ENCODE measurements around the gene ITGB2. TPM values are rescaled to one million over a fixed set of nuclear protein-coding genes. Genes with fewer than 3 reads are reported as not detected.

Gene ITGB2
- polyA plus RNA-seq, 4 donors, result 7.3 to 18.8 (median 13.6) TPM

DNA sequence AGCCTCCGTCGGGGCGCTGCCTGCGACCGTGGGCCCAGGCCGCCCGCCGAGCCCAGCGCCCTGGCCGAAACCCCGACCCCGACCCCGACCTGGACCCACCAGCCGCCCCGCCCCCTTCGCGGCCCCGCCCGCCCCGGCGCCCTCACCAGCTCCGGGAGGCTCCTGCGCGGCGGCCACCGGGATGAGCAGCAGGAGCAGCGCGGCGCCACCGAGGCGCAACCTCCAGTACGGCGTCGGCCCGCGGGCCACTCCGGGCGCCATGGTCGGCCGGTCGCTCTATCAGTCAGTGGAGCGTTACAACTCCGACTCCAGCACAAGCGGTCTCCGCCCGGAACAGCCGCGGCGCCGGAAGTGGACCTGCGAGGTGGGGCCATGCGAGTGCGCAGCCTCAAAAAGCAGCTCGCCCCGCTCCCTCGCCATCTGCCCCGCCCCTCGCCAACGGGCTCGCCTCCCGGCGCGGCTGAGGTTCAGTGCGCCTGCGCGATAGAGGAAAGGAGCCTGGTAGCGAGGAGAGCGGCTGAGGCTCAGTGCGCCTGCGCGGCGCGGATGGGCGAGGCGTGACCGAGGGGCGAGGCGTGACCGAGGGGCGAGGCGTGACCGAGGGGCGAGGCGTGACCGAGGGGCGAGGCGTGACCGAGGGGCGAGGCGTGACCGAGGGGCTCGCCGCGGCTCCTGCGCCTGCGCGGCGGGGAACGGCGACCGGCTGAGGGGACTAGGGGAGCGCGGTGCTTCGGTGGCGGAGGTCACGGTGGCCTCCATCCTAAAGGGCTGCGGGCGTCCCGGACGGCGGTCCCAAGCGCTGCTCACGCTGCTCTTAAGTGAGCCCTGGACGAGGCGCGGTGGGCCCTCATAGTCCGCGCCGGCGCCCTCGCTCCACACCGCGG lies 47.1 kb downstream of the ITGB2 start, which contains the start of gene PTTG1IP:
Gene PTTG1IP, minus strand, starts transcription at position 335 of the 884 bp plus-strand sequence. Its CDS starts 74 bp downstream, at position 261.
- DNase-seq (ENCODE audit: low read depth in 4 of 4, low spot score in 3 of 4), result peak; percentile 93 to 98 (median 96)

DNA sequence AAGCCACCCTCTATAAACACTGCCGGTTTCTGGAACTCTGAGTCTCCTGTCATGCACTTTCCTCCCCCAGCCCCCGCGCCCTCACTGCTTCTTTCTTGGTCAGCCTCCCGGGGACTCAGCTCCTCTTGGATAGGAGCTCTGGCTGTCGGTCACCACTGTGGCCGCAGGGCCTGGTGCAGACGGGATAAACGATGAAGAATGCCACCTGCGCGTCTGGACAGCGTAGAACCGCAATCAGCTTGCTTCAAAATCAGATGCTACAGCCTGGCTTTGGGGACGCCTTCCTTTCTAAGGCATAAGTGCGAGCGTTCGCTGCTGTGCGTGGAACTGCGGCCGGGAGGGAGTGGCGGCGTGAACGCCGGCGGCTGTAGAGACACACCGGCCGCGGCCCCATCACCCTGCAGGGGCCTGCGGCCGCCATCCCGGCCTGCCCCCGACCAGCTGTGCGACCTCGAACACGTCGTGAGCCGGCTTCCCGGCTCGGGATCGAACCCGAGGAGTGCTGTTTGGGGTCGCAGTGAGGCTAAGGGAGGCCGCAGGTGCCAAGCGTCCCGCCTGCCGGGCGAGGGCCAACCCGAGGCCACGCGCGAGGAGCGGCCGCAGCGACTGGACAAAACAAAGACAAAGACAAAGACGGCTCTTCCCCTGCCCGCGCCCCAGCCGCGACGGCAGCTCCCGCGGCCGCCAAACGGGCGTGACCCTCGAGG lies 47.9 kb downstream of the ITGB2 start:
- DNase-seq (ENCODE audit: low read depth in 4 of 4, low spot score in 3 of 4), result no peak

DNA sequence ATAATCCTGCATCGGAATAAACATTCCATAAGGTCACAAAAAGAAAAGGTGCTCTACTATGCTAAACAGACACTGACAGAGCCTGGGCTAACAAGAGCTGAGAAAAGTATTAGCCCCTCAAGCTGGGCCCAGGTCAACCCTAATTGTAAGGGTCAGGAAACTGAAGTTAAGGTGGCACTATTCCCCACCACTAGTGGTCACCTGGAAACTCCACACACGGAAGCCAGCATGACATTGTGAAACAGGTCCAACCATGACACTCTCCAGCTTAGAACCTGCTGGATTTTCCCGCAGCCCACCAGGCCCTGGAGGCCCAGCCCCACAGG lies 48.4 kb downstream of the ITGB2 start:
- DNase-seq (ENCODE audit: low read depth in 4 of 4, low spot score in 3 of 4), result no peak

DNA sequence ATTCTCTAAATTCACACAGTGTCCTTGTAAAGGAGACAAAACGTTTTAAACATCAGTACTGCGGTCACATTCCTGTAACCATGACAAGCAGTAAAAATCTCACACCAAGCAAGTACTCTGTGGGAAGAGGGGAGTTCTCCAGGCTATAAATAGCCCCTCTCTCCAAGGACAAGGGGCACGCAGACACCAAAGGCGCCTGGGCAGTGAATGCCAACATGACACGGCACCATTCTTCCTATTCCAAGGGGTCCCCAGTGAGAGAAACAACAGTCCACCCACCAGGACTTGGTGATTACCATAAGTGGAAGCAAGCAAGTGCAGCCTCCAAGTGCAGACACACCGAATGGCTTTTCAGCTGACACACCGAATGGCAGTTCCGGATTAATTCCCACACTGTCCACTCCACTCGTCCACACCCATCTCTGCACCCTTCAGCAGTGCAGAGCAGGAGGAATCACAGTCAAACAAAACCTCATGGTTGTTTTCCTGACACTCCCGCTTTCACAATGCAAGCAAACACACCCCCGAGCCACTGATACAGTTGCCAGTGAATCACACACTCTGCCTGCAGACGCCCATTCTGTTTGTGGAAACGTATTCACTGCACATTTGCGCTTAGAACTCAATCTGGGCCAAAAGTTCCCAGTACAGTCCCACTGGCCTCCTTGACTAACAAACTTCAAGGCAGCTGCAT lies 49.0 kb downstream of the ITGB2 start:
- no peak for DNase-seq (ENCODE audit: low read depth in 4 of 4, low spot score in 3 of 4)

DNA sequence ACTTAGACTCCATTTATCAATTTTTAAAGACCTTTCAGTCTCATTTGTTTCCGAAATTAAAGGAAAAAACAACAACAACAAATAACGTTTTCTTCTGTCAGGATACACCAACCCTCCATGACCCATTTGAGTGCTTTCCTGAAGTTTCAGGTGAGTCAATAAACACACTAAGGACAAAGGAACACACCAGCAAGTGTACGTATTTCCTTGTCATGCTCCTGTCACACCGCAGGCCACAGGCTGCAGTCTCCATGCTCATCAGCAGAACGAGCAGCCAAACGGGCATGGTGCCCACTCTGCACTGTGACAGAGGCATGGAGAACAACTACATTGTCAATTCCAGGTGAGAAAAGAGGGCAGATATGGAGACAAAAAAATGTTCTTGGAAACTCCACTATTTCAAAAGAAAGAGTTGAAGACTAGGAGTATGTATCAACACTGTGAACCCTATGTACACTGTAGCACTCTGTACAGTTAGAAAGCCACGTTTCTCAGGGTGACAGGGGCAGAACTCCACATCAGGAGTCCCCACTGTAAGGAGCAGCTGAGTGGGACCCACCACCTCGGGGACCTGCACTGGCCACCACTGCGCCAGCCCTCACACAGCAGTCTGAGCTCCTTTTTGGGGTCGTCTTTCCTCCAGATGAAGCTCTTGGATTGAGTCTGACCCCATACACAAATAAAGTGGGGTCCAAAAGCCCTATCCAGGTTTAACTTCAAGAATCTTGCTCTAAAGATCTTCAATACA lies 49.8 kb downstream of the ITGB2 start:
- no peak for DNase-seq (ENCODE audit: low read depth in 4 of 4, low spot score in 3 of 4)

DNA sequence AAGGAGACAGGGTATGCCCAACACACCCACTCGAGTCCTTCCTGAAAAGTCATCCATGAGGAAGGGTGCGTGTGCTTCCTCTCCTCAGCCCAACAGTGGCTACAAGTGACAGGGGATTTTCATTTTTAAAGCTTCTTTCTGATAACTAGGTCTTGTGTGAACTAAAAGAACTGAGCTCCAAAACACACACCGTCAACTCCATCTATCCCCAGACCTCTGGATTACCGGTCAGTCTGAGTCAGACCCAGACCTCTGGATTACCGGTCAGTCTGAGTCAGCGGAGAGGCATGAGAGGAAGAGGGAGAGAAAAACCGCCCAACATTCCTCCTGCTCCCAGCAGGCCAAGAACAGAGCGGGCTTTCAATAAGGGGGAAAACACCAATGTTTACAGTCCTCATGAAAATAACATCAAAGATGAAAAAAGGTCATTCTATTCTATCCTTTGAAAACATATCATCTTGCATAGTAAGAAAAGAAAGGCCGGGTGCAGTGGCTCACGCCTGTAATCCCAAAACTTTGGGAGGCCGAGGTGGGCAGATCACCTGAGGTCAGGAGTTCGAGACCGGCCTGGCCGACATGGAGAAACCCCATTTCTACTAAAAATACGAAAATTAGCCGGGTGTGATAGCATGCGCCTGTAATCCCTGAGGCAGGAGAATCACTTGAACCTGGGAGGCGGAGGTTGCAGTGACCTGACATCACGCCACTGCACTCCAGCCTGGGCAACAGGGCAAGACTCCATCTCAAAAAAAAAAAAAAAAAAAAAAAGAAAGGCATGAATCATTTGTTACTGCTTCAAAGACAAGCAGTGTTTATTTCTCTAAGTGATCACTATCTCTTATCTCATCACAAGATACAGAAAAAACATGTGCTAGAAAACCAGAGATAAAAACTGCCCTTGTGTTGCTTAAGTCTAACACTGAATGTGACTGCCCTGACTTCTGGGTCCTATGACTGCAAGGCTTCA lies 50.6 kb downstream of the ITGB2 start:
- DNase-seq (ENCODE audit: low read depth in 4 of 4, low spot score in 3 of 4), result no peak

DNA sequence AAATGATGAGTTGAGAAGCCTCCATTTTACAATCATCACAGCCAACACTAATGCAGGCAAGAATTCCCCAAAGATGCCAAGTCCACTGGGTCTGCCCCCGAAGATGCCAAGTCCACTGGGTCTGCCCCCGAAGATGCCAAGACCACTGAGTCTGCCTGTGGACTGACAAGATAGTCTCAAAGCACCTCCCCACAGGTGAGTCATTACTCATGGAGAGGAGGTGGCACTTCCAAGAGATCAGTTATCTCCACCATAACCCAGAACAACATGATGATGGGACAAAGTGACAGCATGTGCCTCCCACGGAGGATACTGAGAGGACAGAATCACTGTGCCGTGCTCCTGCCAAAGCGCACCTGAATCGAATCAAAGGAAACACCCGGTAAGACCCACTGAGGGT lies 52.0 kb downstream of the ITGB2 start:
- DNase-seq (ENCODE audit: low read depth in 4 of 4, low spot score in 3 of 4), result no peak

DNA sequence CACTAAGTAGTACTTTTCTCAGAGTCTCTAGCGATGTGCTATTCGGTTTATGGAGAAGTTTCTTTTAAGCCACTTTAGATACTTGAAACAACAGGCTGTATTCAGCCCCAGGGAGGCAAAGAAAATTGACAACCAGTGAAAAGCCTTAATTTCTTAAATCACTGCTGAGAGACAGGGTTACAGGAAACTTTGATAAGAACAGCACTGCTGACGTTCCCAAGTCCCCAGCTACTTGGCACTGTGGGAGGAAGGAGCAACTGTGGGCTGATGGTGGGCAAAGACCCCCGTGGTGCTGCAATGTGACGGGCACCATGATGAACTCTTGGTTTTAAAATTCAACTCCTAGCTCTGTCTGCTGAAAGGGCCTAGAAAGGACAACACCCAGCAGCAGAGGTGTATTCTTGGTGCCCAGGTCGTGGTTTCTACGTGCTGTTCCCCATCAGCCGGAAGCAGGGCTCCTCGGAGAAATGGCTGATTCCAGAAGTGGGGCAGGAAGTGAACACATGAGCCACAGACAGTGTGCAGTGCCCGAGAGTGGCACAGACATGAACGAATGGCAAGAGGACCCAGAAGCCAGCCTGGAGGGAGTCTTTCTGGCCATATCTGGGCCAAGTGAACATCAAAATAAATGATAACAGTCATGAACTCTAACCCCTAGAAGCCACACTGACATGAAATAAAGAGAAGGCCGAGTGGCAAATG lies 52.5 kb downstream of the ITGB2 start:
- DNase-seq (ENCODE audit: low read depth in 4 of 4, low spot score in 3 of 4), result no peak

DNA sequence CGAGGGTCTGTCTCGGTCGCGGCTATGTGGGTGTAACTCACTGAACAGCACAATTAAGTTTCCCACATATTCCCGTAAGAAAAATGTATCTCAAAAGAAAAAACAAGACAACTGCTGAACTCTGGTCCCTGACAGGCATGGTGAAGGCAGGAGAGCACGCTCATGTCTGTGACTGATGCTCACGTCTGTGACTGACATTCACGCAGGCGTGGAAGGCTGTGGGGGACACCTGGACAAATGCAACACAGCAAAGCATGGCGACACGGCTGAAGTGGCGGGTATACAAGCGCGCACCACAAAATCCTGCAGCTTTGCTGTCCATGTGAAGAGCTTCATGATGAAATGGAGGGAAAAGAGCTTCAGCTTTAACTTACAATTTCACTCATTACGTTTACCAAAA lies 53.2 kb downstream of the ITGB2 start:
- no peak for DNase-seq (ENCODE audit: low read depth in 4 of 4, low spot score in 3 of 4)

DNA sequence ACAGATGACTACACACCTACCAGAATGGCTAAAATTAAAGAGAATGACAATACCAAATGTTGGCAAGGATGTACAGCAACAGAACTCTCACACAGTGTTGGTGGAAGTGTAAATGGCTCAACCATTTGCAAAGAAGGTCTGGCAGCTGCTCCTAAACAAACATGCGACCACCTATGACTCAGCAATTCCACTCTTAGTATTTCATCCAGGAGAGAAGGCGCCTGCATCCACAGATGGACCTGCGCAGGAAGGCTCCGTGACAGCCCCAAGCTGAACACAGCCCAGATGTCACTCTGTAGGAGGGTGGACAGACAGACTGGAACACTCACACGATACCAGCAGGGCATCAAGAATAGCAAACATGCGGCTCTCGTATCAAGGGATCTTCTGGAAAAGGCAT lies 53.9 kb downstream of the ITGB2 start:
- no peak for DNase-seq (ENCODE audit: low read depth in 4 of 4, low spot score in 3 of 4)

DNA sequence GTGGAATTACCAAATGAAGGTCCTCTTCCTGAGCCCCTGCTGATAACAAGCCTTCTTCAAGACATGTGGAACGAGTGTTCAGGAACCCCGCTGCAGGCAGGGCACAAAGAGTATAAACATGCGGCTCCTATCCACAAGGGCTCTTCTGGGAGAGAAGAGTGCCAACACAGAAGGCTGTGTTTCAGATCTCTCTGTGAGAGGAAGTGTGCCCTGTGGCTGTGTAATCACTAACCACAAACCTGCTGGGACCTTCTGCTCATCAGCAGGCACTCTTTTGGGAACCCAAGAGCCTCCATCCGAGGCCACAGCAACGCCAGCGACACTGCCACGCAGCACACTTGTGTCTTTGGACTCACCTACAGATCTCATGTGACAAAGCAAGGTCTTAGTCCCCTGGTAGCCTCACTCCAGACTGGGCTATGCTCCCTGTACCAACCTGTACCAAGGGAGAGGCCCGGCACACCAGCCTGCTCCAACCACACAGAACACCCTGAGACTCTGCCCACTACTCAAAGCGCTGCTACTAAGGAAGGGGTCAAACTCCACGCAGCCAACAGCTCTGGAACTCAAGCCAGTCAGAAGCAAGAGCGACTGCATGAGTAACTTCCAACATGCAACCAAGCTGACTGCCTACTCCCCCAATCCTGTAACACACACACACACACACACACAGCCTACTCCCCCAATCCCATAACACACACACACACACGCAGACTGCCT lies 55.0 kb downstream of the ITGB2 start:
- DNase-seq (ENCODE audit: low read depth in 4 of 4, low spot score in 3 of 4), result no peak

DNA sequence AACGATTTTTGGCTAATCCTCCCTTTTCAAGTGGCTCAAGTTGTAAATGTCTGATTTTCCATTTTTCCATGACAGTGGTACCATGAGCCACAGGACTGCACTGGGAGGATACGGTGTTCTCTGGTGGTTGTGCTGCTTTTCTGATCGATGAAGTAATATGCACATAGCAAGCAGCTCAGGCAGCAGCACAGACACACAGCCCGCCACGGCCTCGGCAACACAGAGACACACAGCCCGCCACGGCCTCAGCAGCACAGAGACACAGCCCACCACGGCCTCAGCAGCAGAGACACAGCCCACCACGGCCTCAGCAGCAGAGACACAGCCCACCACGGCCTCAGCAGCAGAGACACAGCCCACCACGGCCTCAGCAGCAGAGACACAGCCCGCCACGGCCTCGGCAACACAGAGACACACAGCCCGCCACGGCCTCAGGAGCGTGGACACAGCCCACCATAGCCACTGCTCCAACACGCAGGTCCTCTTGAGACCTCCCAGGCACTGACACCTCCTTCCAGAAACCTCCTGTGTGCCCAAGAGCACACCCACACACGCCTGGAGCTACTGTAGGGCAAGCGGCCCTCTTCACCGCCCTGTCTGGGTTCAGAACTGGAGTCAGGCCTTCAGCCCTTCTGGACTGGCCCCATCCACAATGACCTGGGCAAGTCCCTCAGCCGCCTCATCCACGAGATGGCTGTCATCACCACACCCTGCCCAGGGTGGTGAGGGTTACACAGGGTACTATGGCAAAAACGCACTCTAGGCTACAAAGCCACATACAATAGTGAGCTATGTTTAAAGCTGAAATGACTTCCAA lies 57.6 kb downstream of the ITGB2 start:
- no peak for DNase-seq (ENCODE audit: low read depth in 4 of 4, low spot score in 3 of 4)

DNA sequence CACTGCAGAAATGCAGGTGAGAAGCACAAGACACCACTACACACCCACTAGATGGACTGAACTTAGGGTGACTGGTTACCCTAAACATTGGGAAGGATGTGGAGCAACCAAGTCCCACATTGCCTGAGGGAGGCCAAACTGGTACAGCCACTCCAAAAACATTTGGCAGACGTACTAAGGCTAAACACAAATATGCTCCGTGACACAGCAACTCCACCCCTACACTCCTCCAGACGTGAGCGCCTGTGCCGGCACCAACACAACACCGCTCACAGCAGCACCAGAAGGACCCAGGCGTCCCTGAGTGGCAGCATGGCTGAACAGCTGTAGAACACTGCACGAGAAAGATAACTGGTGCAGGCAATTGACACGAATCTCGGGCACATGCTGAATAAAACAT lies 61.9 kb downstream of the ITGB2 start:
- no peak for DNase-seq (ENCODE audit: low read depth in 4 of 4, low spot score in 3 of 4)

DNA sequence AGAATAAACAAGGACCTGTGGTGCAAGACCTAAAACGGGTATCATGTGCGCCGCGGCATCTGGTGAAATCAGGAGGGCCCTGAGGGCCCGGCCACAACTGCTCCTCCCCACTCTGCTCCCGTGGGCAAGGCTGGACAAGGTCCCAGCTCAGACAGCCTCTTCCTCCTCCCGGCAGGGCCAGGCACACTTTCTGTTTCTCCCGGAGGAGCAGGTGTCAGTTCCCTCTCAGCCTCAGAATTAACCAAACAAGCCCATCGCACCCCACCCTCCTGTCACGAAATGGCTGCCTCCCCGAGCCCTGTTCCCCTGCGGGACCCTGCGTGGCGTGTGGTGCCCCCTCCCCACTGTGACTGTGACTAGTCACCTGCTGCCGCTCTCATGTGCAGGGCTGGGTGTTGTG lies 62.4 kb downstream of the ITGB2 start:
- DNase-seq (ENCODE audit: low read depth in 4 of 4, low spot score in 3 of 4), result no peak

DNA sequence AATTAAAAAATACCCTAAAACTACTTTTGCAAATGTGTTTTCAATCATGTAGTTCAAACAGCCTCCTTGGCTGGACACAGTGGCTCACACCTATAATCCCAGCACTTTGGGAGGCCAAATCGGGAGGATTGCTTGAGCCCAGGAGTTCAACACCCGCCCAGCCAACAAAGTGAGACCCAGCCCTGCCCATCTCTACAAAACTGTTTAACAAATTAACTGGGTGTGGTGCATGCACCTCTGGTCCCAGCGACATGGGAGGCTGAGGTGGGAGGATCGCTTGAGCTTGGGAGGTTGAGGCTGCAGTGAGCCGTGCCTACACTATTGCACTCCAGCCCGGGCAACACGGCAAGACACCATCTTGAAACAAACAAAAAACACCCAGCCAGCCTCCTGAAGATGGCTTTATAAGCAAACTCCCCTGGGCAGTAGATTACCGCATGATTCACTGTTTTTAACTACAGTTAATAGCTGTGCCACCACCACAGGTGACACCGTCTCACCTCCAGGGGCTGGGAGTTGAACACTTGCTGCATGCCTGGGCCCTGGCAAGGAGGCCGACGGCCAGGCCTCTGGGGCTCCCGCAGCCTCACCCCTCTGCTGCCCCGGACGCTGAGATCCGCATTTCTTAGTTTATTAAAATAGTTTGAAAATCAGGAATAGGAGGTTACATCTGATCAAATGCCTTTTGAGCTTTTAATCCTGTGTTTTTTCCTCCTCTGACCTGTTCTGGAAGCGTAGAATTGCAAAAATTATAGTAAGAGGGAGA lies 63.4 kb downstream of the ITGB2 start:
- no peak for DNase-seq (ENCODE audit: low read depth in 4 of 4, low spot score in 3 of 4)

DNA sequence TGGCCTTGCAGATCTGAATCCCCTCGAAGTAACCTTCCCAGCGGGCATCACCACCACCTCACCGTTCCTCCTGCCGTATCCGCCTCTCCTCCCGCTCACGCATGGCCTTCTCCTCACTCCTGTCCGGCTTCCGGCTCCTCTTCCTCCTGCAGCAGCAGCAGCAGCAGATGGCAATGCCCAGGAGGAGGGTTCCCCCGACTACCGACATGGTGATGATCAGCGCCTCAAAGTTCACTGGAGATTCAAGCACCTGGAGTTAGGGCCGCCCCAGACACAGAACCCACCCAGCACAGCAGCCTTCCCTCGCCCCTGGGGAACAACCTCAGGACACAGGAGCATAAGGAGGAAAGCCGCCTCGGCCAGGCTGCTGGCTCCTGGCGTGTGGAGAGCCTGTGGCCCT lies 64.6 kb downstream of the ITGB2 start:
- no peak for DNase-seq (ENCODE audit: low read depth in 4 of 4, low spot score in 3 of 4)

DNA sequence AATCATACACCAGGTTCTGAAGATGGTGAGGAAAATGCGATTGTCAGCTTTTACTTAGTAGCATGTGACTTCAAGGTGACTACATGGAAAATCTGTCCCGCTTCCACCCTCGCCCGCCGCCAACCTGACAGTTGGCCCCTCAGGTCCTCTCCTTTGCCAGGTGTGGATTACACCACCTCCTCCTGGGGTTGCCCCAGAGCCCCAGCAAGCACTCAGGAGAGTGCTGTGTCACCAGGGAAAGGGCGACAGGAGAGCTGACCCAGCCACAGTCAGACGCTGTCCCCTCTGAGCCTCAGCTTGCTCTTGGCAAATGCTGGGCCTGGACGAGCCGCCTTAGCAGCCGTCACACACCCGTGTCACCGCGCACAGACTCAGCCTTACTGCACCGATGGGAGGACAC lies 65.1 kb downstream of the ITGB2 start:
- DNase-seq (ENCODE audit: low read depth in 4 of 4, low spot score in 3 of 4), result no peak

Data from left renal pelvis (tissue), 4 donors.